Adipocyte (in vitro differentiated cells): ENCODE results near the gene OSBPL5.
A peak's percentile ranks its signal among the peaks of the same experiment; 100 is the strongest.
"Not testable (repeated sequence)": the region's sequence is repeated elsewhere in the genome, so short reads cannot be mapped to it uniquely, and the experiment has no call there.

Source experiments
- DNase-seq: peaks from one replicate; pipeline ENCODE4 v3.0.0-alpha.2; 2015; ENCODE audit warnings: low read depth
- H3K27me3 ChIP-seq: replicated peaks from 2 replicates; pipeline ENCODE4 v1.7.0; 2013; ENCODE audit warnings: mild to moderate bottlenecking, low read length, moderate library complexity; ENCODE audit not compliant: control insufficient read depth, insufficient read depth
- H3K36me3 ChIP-seq: 2 replicates; pipeline ENCODE4 v1.7.0; 2013; ENCODE audit warnings: low read length, mild to moderate bottlenecking, moderate library complexity; ENCODE audit not compliant: control insufficient read depth, insufficient read depth, severe bottlenecking
- H3K4me1 ChIP-seq: 2 replicates; pipeline ENCODE4 v1.7.0; 2013; ENCODE audit warnings: mild to moderate bottlenecking, low read length, moderate library complexity; ENCODE audit not compliant: control insufficient read depth, insufficient read depth
- H3K4me3 ChIP-seq: 2 replicates; pipeline ENCODE4 v1.7.0; 2013; ENCODE audit warnings: mild to moderate bottlenecking, low read length, moderate library complexity
- H3K9ac ChIP-seq: 2 replicates; pipeline ENCODE4 v1.7.0; 2013; ENCODE audit warnings: mild to moderate bottlenecking, low read length, moderate library complexity
- H3K9me3 ChIP-seq: 2 replicates; pipeline ENCODE4 v1.7.0; 2013; ENCODE audit warnings: mild to moderate bottlenecking, low read length, moderate library complexity; ENCODE audit not compliant: control insufficient read depth

The OSBPL5 gene

DNA sequence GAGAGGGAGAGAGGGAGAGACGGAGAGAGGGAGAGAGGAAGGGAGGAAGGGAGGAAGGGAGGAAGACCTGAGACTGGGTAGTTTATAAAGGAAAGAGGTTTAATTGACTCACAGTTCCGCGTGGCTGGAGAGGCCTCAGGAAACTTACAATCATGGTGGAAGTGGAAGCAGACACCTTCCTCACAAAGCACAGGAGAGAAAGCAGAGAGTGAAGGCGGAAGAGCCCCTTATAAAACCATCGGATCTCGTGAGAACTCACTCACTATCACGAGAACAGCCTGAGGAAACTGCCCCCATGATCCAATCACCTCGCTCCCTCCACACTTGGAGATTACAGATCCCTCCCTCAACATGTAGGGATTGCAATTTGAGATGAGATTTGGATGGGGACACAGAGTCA, 95.7 kb downstream of the OSBPL5 start:
- Histone ChIP-seq H3K4me3 (no peak overlapping the region), H3K27me3 (no peaks in the 10 kb centered on the region), H3K9me3 (no peaks in the 10 kb centered on the region), H3K4me1 (peaks cover 15% of the 10 kb centered on the region), H3K36me3 (no peaks in the 10 kb centered on the region), H3K9ac (no peak overlapping the region)
- DNase-seq = no peak

DNA sequence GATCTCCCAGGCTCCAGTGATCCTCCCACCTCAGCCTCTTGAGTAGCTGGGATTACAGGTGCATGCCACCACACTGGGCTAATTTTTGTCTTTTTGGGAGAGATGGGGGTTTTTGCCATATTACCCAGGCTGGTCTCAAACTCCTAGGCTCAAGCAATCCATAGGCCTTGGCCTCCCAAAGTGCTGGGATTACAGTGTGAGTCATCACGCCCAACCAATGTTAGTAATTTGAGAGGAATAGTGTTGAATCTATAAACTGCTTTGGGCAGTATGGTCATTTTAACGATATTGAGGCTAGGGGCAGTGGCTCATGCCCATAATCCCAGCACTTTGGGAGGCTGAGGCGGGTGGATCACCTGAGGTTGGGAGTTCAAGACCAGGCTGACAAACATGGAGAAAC, 98.8 kb downstream of the OSBPL5 start:
- not testable (repeated sequence) for H3K36me3 ChIP-seq, H3K4me3 ChIP-seq, H3K9ac ChIP-seq, H3K27me3 ChIP-seq, DNase-seq, H3K4me1 ChIP-seq, H3K9me3 ChIP-seq

DNA sequence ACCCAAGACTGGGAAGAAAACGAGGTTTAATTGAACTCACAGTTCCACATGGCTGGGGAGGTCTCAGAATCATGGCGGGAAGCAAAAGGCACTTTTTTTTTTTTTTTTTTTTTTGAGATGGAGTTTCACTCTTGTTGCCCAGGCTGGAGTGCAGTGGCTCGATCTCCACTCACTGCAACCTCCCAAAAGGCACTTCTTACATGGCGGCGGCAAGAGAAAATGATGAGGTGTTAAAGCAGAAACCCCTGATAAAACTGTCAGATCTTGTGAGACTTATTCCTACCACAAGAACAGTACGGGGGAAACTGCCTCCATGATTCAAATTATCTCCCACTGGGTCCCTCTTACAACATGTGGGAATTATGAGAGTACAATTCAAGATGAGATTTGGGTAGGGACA, 100.4 kb downstream of the OSBPL5 start:
- not testable (repeated sequence) for H3K27me3 ChIP-seq

DNA sequence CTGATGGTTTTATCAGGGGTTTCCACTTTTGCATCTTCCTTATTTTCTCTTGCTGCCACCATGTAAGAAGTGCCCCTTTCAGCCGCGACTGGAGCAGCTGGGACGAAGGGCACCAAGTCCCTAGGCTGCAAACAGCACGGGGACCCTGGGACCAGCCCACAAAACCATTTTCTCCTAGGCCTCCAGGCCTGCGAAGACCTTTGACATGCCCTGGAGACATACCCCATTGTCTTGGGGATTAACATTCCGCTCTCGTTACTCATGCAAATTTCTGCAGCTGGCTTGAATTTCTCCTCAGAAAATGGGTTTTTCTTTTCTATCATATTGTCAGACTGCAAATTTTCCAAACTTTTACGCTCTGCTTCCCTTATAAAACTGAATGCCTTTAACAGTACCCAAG, 101.2 kb downstream of the OSBPL5 start:
- H3K4me1 ChIP-seq = peaks cover 10% of the 10 kb centered on the region
- H3K36me3 ChIP-seq, H3K4me3 ChIP-seq, H3K27me3 ChIP-seq, H3K9me3 ChIP-seq, H3K9ac ChIP-seq: not testable (repeated sequence)
- DNase-seq = peak; percentile 57

More for the DNA sequence above, 100.4 kb downstream of the OSBPL5 start:
- not testable (repeated sequence) for H3K36me3 ChIP-seq, DNase-seq, H3K4me3 ChIP-seq, H3K9me3 ChIP-seq, H3K4me1 ChIP-seq, H3K9ac ChIP-seq

DNA sequence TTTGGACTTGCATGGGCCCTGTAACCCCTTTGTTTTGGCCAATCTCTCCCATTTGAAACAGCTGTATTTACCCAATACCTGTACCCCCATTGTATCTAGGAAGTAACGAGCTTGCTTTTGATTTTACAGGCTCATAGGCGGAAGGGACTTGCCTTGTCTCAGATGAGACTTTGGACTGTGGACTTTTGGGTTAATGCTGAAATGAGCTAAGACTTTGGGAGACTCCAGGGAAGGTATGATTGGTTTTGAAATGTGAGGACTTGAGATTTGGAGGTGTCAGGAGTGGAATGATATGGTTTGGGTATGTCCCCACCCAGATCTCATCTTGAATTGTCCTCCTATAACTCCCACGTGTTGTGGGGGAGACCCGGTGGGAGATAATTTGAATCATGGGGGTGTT, 101.7 kb downstream of the OSBPL5 start:
- H3K27me3 ChIP-seq, H3K36me3 ChIP-seq, H3K9me3 ChIP-seq, DNase-seq, H3K9ac ChIP-seq, H3K4me3 ChIP-seq: not testable (repeated sequence)
- H3K4me1 ChIP-seq = peaks cover 15% of the 10 kb centered on the region

DNA sequence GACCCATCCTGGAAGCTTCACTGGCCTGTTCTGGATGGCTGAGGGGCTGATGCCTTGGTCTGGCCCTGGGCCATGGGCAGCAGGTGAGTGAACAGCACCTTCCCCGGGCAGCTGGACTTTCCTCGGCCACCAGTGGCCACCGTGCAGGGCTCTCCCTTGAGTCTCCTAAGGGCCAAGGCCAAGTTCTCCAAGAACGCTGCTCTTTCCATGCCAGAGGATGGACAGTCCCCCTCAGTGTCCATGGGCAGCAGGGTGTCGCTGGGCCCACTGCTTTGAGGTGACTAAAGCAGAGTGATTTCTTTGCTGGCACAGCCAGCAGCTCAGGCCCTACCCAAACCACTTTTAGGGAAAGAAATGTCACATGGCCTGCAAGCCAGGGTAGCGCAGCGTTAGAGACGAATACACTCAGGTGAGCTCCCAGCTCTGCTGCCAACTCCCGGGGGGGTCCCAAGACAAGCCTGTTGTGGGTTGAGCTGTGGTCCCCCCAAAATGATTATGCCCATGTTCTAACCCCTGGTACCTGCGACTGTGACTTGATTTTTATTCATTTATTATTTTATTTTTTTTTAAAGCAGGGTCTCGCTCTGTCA, 104.6 kb downstream of the OSBPL5 start:
- Histone ChIP-seq H3K4me1 (peaks cover 27% of the 10 kb centered on the region), H3K4me3 (no peak overlapping the region), H3K9me3 (no peaks in the 10 kb centered on the region), H3K36me3 (no peaks in the 10 kb centered on the region), H3K9ac (no peak overlapping the region), H3K27me3 (no peaks in the 10 kb centered on the region)
- no peak for DNase-seq

DNA sequence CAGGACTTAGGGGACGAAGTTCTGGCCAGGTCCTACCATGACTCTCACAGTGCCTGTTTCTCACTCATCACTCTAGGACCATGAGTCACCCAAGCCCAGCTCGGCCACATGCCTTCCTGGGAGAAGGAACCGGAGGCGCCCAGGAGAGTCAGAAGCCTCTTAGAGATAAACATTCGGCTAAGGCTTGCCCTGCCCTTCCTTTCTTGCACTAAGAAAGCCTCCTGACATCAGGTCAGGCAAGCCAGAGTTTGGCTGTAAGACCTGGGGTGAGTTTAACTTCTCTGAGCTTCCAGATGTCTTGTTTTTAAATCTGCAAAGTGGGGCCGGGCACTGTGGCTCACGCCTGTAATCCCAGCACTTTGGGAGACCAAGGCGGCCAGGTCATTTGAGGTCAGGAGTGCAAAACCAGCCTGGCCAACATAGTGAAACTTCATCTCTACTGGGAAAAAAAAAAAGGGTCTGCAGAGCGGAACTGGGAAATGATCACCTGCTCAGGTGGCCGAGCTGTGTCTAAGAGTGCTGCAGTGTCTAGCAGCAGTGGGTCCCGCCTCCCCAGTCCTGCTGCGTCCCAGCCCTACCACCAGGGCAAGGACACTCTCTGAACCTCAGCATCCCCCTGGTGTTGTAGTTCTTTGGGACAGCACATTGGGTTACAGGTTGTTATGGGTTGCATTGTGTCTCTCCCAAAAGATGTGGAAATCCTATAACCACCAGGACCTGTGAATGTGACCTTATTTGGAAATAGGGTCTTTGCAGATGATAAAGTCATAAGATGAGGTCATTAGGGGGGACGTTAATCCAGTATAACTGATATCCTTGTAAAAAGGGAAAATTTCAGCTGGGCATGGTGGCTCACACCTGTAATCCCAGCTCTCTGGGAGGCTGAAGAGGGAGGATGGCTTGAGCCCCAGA, 106.1 kb downstream of the OSBPL5 start:
- peak; percentile 87 for DNase-seq
- peaks cover 35% of the 10 kb centered on the region for H3K4me1 ChIP-seq
- no peaks in the 10 kb centered on the region for H3K27me3 ChIP-seq

DNA sequence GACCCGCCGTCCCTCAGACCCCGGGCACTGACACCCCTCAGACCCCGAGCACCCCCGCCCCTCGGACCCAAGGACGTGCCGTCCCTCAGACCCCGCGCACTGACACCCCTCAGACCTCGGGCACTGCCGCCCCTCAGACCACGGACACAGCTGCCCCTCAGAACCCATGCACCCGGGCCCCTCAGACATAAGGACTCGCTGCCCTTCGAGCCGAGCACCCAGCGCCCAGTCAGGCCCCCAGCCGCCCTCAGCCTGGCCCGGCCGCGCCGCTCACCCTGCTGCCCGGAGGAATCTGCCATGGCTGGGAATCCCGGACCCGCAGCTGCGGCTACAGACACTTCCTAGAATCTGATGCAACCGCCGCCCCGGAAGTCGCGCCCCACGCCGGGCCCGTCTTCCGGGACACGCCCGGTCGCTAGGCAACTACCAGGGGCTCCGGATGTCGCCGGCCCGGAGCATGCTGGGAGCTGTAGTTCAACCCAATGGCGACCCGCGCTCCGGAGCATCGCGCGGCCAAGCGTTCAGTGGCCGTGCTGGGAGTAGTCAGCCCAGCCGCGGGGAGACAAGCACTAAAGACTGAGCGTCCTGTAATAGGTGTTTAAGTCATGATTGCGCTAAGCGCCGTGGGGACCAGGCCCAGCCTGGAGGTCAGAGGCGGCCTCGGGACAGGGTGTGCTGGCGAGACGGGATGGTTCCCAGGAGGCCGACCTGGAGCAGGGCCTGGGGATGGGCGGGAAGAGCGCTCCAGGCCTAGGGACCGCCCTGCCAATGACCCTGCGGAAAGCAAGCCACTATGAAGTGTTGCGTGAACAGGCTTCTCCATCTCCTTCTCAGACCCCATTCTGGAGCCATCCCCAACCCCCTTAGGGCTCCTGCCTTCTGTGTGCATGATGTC, 107.8 kb downstream of the OSBPL5 start, which contains the start of gene CARS1:
CARS1 (minus strand) TSS at position 355 of the 895 bp plus-strand sequence; CDS start at position 299, 56 bp downstream.
- Histone ChIP-seq H3K9ac (peak within 1 kb of the TSS; percentile 98), H3K4me3 (peak within 1 kb of the TSS; percentile 91), H3K36me3 (peaks cover 19% of the 10 kb centered on the region), H3K4me1 (peaks cover 37% of the 10 kb centered on the region), H3K9me3 (no peaks in the 10 kb centered on the region), H3K27me3 (no peaks in the 10 kb centered on the region)
- DNase-seq = peak; percentile 99

More for the DNA sequence above, 106.1 kb downstream of the OSBPL5 start:
- Histone ChIP-seq H3K4me3 (no peak overlapping the region), H3K9ac (peak overlapping the region; percentile 30), H3K36me3 (peaks cover 8% of the 10 kb centered on the region), H3K9me3 (no peaks in the 10 kb centered on the region)

DNA sequence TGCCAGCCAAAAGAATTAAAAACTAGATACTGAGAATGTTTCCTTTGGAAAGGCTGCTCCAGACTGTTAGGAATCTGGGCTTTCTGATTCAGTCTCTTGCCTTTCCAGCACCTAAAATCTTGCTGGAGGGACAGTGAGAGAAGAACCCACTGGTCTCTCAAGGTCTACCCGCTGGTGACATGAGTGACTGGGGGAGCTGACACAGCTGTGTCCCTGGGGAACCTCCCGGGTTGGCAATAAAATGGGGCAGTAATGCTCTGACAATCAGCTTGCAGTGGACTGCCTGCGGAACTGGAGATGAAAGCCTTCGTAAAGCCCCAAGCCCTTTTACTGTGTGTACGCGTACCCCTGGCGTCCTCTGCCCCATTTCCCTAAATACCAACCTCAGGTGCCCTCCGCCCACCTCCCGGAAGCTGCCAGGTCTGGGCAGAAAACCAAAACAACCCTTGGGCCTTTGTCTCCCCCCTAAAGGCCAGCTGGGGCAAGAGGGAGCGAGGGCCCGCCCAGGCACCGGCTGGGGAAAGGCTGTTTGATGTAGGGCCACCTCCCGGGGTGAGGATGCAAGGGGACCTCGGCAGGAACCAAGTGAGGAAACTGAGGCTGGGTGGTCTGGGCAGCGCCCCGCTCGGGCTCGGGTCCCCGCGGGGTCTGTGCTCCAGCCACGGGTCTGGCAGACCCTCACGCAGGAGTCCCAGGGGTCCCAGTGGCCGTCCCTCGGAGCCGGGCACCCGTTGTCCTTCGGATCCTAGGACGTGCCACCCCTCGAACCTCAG, 108.6 kb downstream of the OSBPL5 start:
- peaks cover 27% of the 10 kb centered on the region for H3K36me3 ChIP-seq
- peak; percentile 44 for DNase-seq

DNA sequence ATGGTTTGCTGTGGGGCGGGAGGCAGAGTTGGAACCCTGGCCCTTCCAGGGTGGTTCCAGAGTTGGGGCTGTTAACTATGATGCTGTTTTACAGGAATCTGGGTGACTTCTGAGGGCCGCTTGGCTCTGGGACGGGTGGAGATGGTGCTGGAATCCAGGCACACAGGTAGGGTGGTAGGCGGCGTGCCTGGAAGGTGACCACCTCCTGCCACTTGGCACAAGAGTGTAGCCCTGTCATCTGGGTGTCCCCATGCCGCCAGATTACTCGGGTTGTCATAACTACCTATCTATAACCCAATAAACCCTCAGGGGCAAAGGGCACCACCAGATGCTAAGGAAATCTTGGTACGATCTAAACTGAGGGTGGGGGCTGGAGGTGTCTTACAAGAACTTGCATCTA, 109.2 kb downstream of the OSBPL5 start:
- peaks cover 27% of the 10 kb centered on the region for H3K36me3 ChIP-seq
- H3K4me3 ChIP-seq = peak overlapping the region; percentile 91
- H3K9me3 ChIP-seq = no peaks in the 10 kb centered on the region
- H3K4me1 ChIP-seq = peaks cover 48% of the 10 kb centered on the region
- peak overlapping the region; percentile 98 for H3K9ac ChIP-seq
- no peak for DNase-seq
- H3K27me3 ChIP-seq = no peaks in the 10 kb centered on the region

More for the DNA sequence above, 108.6 kb downstream of the OSBPL5 start:
- H3K27me3 ChIP-seq = no peaks in the 10 kb centered on the region
- H3K4me1 ChIP-seq = peaks cover 42% of the 10 kb centered on the region
- H3K9ac ChIP-seq = peak overlapping the region; percentile 98
- no peaks in the 10 kb centered on the region for H3K9me3 ChIP-seq
- H3K4me3 ChIP-seq = peak overlapping the region; percentile 91
